MG63 (cell line): Measurements from ENCODE around the gene GRK6. TPM values are rescaled to one million over a fixed set of nuclear protein-coding genes. Genes with fewer than 3 reads are reported as not detected.

ENCODE experiments used
- DNase-seq: peaks from one replicate; pipeline ENCODE4 v3.0.0-alpha.2; 2020
- H3K27me3 ChIP-seq: fragments of 250-450 bp; sonication (Bioruptor Pico); 2 replicates; pipeline ENCODE4 v1.5.1; 2020; ENCODE audit warnings: mild to moderate bottlenecking, moderate library complexity
- H3K36me3 ChIP-seq: fragments of 250-450 bp; sonication (Bioruptor Pico); 2 replicates; pipeline ENCODE4 v1.5.1; 2020; ENCODE audit warnings: mild to moderate bottlenecking, moderate library complexity
- H3K4me3 ChIP-seq: fragments of 250-450 bp; sonication (Bioruptor Pico); 2 replicates; pipeline ENCODE4 v1.5.1; 2020; ENCODE audit warnings: mild to moderate bottlenecking, moderate library complexity
- H3K9me3 ChIP-seq: fragments of 250-450 bp; sonication (Bioruptor Pico); 2 replicates; pipeline ENCODE4 v1.5.1; 2020; ENCODE audit warnings: mild to moderate bottlenecking, moderate library complexity
- total RNA-seq: library from RNA; depleted of rRNA; stranded (reverse); fragments of >200 nt; shearing (Covaris generic); gene quantifications from 2 replicates; pipeline ENCODE4 v1.2.3, GENCODE V29; 2014; ENCODE audit warnings: low replicate concordance

The GRK6 gene
- total RNA-seq, 1 experiment from 2014 or later = 127 TPM

- no peak for DNase-seq
- Histone ChIP-seq H3K36me3 (peaks cover 90% of the 10 kb centered on the region), H3K4me3 (no peak overlapping the region), H3K9me3 (no peaks in the 10 kb centered on the region), H3K27me3 (no peaks in the 10 kb centered on the region)
Measured at GRCh38 chr5:177442066-177442826, 15.8 kb downstream of the GRK6 start.

GRCh38 chr5:177443144-177443983 is 16.9 kb downstream of the GRK6 start:
- Histone ChIP-seq H3K4me3 (no peak overlapping the region), H3K27me3 (no peaks in the 10 kb centered on the region), H3K9me3 (no peaks in the 10 kb centered on the region), H3K36me3 (peaks cover 79% of the 10 kb centered on the region)
- no peak for DNase-seq

- H3K27me3 ChIP-seq = no peaks in the 10 kb centered on the region
- peaks cover 79% of the 10 kb centered on the region for H3K36me3 ChIP-seq
- no peak overlapping the region for H3K4me3 ChIP-seq
- DNase-seq = no peak
- no peaks in the 10 kb centered on the region for H3K9me3 ChIP-seq
Measured at GRCh38 chr5:177444106-177445051, 17.9 kb downstream of the GRK6 start.

GRCh38 chr5:177445052-177445916 is 18.8 kb downstream of the GRK6 start:
- Histone ChIP-seq H3K4me3 (peak overlapping the region; percentile 66), H3K27me3 (no peaks in the 10 kb centered on the region), H3K36me3 (peaks cover 79% of the 10 kb centered on the region), H3K9me3 (no peaks in the 10 kb centered on the region)
- no peak for DNase-seq

GRCh38 chr5:177445917-177446199 is 19.4 kb downstream of the GRK6 start:
- peak overlapping the region; percentile 66 for H3K4me3 ChIP-seq

GRCh38 chr5:177446200-177447065 is 20.0 kb downstream of the GRK6 start, which contains the start of gene PRR7:
TSS of gene PRR7 (plus strand) at chr5:177446814. CDS start at chr5:177455068, 8,254 bp downstream.
- DNase-seq = peak; percentile 91
- no peaks in the 10 kb centered on the region for H3K27me3 ChIP-seq
- H3K4me3 ChIP-seq = peak within 1 kb of the TSS; percentile 66
- H3K9me3 ChIP-seq = no peaks in the 10 kb centered on the region
- peaks cover 76% of the 10 kb centered on the region for H3K36me3 ChIP-seq

More at GRCh38 chr5:177445917-177446199, 19.4 kb downstream of the GRK6 start:
- H3K9me3 ChIP-seq = no peaks in the 10 kb centered on the region
- H3K27me3 ChIP-seq = no peaks in the 10 kb centered on the region
- peaks cover 79% of the 10 kb centered on the region for H3K36me3 ChIP-seq
- DNase-seq = no peak

- H3K4me3 ChIP-seq = peak overlapping the region; percentile 66
- peak; percentile 87 for DNase-seq
- H3K27me3 ChIP-seq = no peaks in the 10 kb centered on the region
Measured at GRCh38 chr5:177447066-177447610, 20.7 kb downstream of the GRK6 start.

GRCh38 chr5:177447611-177448243 is 21.3 kb downstream of the GRK6 start:
- Histone ChIP-seq H3K9me3 (no peaks in the 10 kb centered on the region), H3K27me3 (no peaks in the 10 kb centered on the region), H3K36me3 (peaks cover 70% of the 10 kb centered on the region), H3K4me3 (peak overlapping the region; percentile 66)
- DNase-seq = peak; percentile 100

More at GRCh38 chr5:177447066-177447610, 20.7 kb downstream of the GRK6 start:
- H3K9me3 ChIP-seq = no peaks in the 10 kb centered on the region
- peaks cover 74% of the 10 kb centered on the region for H3K36me3 ChIP-seq

GRCh38 chr5:177448244-177448950 is 21.9 kb downstream of the GRK6 start:
- Histone ChIP-seq H3K4me3 (peak overlapping the region; percentile 66), H3K27me3 (no peaks in the 10 kb centered on the region), H3K9me3 (no peaks in the 10 kb centered on the region), H3K36me3 (peaks cover 70% of the 10 kb centered on the region)
- DNase-seq = no peak

- peaks cover 67% of the 10 kb centered on the region for H3K36me3 ChIP-seq
- no peaks in the 10 kb centered on the region for H3K9me3 ChIP-seq
- H3K4me3 ChIP-seq = no peak overlapping the region
- no peak for DNase-seq
- H3K27me3 ChIP-seq = no peaks in the 10 kb centered on the region
Measured at GRCh38 chr5:177449140-177450061, 22.9 kb downstream of the GRK6 start.

- Histone ChIP-seq H3K36me3 (peaks cover 61% of the 10 kb centered on the region), H3K9me3 (no peaks in the 10 kb centered on the region), H3K27me3 (no peaks in the 10 kb centered on the region), H3K4me3 (no peak overlapping the region)
- DNase-seq = no peak
Measured at GRCh38 chr5:177450667-177451424, 24.4 kb downstream of the GRK6 start.
